Muscle of leg (tissue), 11 donors: Measurements from ENCODE around the gene AOC3. TPM values are rescaled to one million over a fixed set of nuclear protein-coding genes. Genes with fewer than 3 reads are reported as not detected.

Source experiments
- DNase-seq: peaks from one replicate; pipeline ENCODE4 v3.0.0; 2013
- H3K27ac ChIP-seq: one replicate; pipeline ENCODE4 v1.5.1; 2013; ENCODE audit warnings: mild to moderate bottlenecking, low read length, control low read depth
- H3K27me3 ChIP-seq: one replicate; pipeline ENCODE4 v1.6.1; 2013; ENCODE audit warnings: low read length; ENCODE audit not compliant: control insufficient read depth, insufficient read depth
- H3K36me3 ChIP-seq: one replicate; pipeline ENCODE4 v1.6.1; 2013; ENCODE audit warnings: low read length; ENCODE audit not compliant: control insufficient read depth, insufficient read depth
- H3K4me1 ChIP-seq: one replicate; pipeline ENCODE4 v1.6.1; 2013; ENCODE audit warnings: low read length; ENCODE audit not compliant: control insufficient read depth, insufficient read depth
- H3K4me3 ChIP-seq: one replicate; pipeline ENCODE4 v1.5.1; 2013; ENCODE audit warnings: low read length, control low read depth
- H3K9me3 ChIP-seq: replicated peaks from 2 replicates; pipeline ENCODE4 v1.6.1; 2013; ENCODE audit warnings: low read depth, low read length; ENCODE audit not compliant: control insufficient read depth
- WGBS: methylation state at CpG from one replicate; pipeline ENCODE4 v1.1.5; 2013; ENCODE audit warnings: missing lambda C conversion rate; ENCODE audit not compliant: insufficient coverage; 5-methylcytosine and 5-hydroxymethylcytosine counted together
- polyA plus RNA-seq, 8 donors: library from polyadenylated mRNA; unstranded; fragments of 120-200 nt; gene quantifications; one replicate each; pipeline versions ENCODE4 v1.2.1 to v1.2.3, GENCODE V29; 2013; ENCODE audit warnings: inconsistent platforms in 1 of 8, low replicate concordance in 1 of 8; ENCODE audit not compliant: insufficient read length in 8 of 8, insufficient read depth in 1 of 8
- total RNA-seq: library from RNA; stranded (reverse); fragments of 120-200 nt; gene quantifications from one replicate; pipeline ENCODE4 v1.2.4, GENCODE V29; 2013

The AOC3 gene
- total and polyA plus RNA-seq, 9 donors: 6.9 to 23.6 (median 17.6) TPM

DNA sequence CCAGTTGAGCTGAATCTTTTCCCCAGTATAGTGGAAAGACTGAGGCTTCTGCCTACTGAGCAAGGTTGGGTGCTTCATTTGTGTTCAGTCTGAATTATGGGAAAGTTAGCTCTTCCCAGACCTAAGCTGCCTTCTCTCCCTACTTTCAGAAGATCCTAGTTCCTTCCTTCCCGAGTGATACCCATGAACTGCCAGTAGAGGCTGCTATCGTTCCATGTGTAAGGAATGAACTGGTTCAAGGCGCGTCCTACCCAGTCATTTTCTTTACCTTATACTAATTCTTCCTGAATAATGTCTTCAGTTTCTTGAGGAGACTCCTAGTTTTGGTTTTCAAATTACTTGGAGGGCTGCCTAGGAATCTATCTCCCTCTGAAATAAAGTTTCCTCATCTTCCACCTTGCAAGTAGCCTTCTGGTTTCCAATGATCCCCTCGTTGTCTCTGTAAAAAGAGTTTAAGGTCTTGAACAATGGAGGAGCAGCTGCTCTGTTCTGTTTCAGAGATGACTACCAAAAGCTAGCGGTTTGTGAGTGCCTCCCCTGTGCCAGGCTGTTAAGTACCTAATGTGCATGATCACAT lies 7.6 kb upstream of the AOC3 start:
- no CpG with 5 or more reads among the region's 6 CpGs for WGBS
- Histone ChIP-seq H3K4me1 (peaks cover 4% of the 10 kb centered on the region), H3K36me3 (peaks cover 70% of the 10 kb centered on the region), H3K9me3 (no peaks in the 10 kb centered on the region), H3K27ac (no peak overlapping the region), H3K27me3 (no peaks in the 10 kb centered on the region), H3K4me3 (no peak overlapping the region)
- DNase-seq: peak; percentile 76

DNA sequence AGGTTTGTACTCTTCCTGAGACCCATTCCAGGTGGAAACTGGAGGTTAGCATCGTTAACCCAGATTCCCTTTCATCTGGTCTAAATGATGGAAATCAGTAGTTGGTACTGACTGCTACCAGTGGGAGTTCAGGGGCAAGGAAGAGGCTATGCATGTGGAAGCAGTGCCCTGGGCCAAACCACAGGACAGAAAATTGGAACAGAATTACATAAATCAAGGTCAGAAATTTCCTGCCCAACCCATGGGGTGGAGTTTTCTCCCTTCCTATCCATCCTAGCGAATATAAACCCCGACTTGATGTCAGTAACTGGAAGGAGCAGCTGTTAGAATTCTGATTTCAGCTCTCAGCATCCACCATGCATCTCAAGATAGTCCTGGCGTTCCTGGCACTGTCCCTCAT lies 6.7 kb upstream of the AOC3 start, which contains the start of gene AOC2:
Gene AOC2 (plus strand): TSS at position 310 of the 400 bp plus-strand sequence. CDS start 47 bp downstream, at position 357.
- no peaks in the 10 kb centered on the region for H3K9me3 ChIP-seq
- WGBS: 91% methylated on average over 1 of the region's 4 CpGs
- H3K4me3 ChIP-seq: no peak within 1 kb of the TSS
- no peak within 1 kb of the TSS for H3K27ac ChIP-seq
- H3K36me3 ChIP-seq: peaks cover 62% of the 10 kb centered on the region
- no peaks in the 10 kb centered on the region for H3K27me3 ChIP-seq
- no peak for DNase-seq
- peaks cover 4% of the 10 kb centered on the region for H3K4me1 ChIP-seq

DNA sequence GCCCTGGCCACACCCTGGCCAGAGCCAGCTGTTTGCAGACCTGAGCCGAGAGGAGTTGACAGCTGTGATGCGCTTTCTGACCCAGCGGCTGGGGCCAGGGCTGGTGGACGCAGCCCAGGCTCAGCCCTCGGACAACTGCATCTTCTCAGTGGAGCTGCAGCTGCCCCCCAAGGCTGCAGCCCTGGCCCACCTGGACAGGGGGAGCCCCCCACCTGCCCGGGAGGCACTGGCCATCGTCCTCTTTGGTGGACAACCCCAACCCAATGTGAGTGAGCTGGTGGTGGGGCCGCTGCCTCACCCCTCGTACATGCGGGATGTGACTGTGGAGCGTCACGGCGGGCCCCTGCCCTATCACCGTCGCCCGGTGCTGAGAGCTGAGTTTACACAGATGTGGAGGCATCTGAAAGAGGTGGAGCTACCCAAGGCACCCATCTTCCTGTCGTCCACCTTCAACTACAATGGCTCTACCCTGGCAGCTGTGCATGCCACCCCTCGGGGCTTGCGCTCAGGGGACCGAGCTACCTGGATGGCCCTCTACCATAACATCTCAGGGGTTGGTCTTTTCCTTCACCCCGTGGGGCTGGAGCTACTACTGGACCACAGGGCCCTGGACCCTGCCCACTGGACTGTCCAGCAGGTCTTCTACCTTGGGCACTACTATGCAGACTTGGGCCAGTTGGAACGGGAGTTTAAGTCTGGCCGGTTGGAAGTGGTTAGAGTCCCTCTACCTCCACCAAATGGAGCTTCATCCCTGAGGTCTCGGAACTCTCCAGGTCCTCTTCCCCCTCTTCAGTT lies 6.0 kb upstream of the AOC3 start:
- Histone ChIP-seq H3K4me1 (peaks cover 9% of the 10 kb centered on the region), H3K4me3 (no peak overlapping the region), H3K36me3 (peaks cover 56% of the 10 kb centered on the region), H3K27ac (no peak overlapping the region), H3K9me3 (no peaks in the 10 kb centered on the region), H3K27me3 (no peaks in the 10 kb centered on the region)
- DNase-seq: no peak
- WGBS: 87% methylated on average over 17 of the region's 24 CpGs

DNA sequence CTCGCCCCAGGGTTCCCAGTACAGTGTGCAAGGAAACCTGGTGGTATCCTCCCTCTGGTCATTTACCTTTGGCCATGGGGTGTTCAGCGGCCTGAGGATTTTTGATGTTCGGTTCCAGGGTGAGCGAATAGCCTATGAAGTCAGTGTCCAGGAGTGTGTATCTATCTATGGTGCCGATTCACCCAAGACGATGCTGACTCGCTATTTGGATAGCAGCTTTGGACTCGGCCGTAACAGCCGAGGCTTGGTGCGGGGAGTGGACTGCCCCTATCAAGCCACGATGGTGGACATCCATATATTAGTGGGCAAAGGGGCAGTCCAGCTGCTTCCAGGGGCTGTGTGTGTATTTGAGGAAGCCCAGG lies 5.5 kb upstream of the AOC3 start:
- WGBS: 95% methylated on average over 11 of the region's 12 CpGs
- no peak overlapping the region for H3K4me3 ChIP-seq
- H3K27ac ChIP-seq: no peak overlapping the region
- H3K27me3 ChIP-seq: no peaks in the 10 kb centered on the region
- peaks cover 12% of the 10 kb centered on the region for H3K4me1 ChIP-seq
- peaks cover 50% of the 10 kb centered on the region for H3K36me3 ChIP-seq
- H3K9me3 ChIP-seq: no peaks in the 10 kb centered on the region
- DNase-seq: no peak

DNA sequence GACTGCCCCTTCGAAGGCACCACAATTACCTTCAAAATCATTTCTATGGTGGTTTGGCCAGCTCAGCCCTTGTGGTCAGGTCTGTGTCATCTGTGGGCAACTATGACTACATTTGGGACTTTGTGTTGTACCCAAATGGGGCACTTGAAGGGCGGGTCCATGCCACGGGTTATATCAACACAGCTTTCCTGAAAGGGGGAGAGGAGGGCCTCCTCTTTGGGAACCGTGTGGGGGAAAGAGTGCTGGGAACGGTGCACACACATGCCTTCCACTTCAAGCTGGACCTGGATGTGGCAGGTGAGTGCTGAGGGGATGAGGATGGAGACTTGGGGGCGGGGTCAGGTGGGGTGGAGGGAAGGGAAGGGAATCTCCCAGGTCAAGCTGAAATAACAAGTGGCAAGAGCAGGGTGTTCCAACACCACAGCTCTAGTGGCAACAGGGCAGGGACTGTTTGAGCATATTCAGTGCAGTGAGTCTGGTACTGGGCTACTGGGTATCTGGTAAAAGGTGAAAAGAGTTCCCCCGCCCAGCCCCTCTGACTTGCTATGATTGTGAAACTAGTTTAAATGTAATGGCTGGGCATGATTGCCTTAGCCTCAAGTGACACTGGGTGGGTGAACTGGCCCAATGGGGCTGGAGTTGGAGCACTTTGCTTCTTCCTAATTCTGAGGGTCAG lies 4.9 kb upstream of the AOC3 start:
- H3K4me1 ChIP-seq: peaks cover 17% of the 10 kb centered on the region
- no peaks in the 10 kb centered on the region for H3K9me3 ChIP-seq
- no peak overlapping the region for H3K4me3 ChIP-seq
- H3K27me3 ChIP-seq: no peaks in the 10 kb centered on the region
- no peak for DNase-seq
- H3K27ac ChIP-seq: no peak overlapping the region
- peaks cover 50% of the 10 kb centered on the region for H3K36me3 ChIP-seq
- WGBS: 76% methylated on average over 6 of the region's 7 CpGs

DNA sequence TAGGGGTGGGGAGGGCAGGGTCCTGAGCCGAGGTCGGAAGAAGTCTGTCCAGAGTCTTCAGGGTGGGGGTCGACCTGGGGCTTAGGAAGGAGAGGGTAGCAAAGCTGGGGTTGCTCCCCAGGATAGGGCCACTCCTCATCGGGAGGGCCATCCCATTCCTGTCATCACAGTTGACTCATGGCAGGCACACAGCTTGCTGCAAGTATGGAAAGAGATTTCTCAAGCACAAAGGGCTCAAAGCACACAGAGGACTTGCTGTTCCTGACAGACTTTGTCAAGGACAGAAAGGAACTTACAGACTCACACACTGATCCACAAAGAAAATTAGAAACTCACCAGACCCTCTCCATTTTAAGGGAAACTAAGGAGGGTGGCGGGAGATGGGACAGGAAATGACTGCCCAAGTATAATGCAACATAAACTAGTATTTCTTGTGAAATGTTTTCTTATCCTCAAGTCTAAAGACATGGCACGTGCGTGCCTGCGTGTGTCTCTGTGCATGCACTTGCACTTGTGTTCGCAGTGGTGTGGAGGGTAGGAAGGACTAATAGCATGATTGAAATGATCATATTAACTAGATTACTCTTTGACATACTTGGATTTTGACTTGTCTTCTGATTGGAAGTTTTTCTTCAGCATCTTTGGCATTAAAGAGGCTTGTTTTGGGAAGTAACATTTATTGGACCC lies 4.3 kb upstream of the AOC3 start:
- WGBS: 67% methylated on average over 1 of the region's 9 CpGs
- DNase-seq: no peak
- Histone ChIP-seq H3K27me3 (no peaks in the 10 kb centered on the region), H3K4me3 (no peak overlapping the region), H3K4me1 (peaks cover 20% of the 10 kb centered on the region), H3K36me3 (peaks cover 44% of the 10 kb centered on the region), H3K9me3 (no peaks in the 10 kb centered on the region), H3K27ac (no peak overlapping the region)

DNA sequence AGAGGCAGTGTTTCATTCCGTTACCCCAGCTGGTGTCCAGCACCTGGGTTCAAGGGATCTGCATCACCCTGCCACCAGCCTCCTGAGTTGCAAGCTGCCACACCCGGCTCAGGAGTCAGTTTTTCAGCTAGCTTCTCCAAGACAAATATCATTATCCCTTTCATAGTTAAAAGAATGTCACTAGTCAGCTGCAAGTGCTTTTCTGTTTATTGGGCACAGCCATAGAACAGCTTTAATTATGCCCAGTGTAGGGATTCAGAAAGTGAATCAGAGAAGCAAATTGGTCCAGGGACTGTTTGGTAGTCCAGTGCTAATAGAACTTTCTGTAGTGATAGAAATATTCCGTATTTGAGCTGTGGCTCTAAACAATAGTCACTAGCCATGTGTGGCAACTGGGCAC lies 2.9 kb upstream of the AOC3 start:
- no peak overlapping the region for H3K4me3 ChIP-seq
- no peak for DNase-seq
- H3K36me3 ChIP-seq: peaks cover 31% of the 10 kb centered on the region
- peaks cover 27% of the 10 kb centered on the region for H3K4me1 ChIP-seq
- H3K9me3 ChIP-seq: no peaks in the 10 kb centered on the region
- WGBS: 75% methylated on average over 2 of the region's 3 CpGs
- H3K27me3 ChIP-seq: no peaks in the 10 kb centered on the region
- H3K27ac ChIP-seq: no peak overlapping the region

DNA sequence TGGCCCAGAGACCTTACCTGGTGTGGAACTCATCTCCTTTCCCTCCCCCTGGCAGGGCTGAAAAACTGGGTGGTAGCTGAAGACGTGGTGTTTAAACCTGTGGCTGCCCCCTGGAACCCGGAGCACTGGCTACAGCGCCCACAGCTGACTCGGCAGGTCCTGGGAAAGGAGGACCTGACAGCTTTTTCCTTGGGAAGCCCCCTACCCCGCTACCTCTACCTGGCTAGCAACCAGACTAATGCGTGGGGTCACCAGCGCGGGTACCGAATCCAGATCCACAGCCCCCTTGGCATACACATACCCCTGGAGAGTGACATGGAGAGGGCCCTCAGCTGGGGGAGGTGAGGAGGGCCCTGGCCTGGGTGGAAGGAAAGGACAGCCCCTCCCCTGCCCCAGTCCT lies 2.0 kb upstream of the AOC3 start:
- H3K4me1 ChIP-seq: peaks cover 32% of the 10 kb centered on the region
- DNase-seq: no peak
- 69% methylated on average over 4 of the region's 9 CpGs for WGBS
- H3K27ac ChIP-seq: no peak overlapping the region
- no peaks in the 10 kb centered on the region for H3K9me3 ChIP-seq
- H3K36me3 ChIP-seq: peaks cover 22% of the 10 kb centered on the region
- H3K4me3 ChIP-seq: no peak overlapping the region
- H3K27me3 ChIP-seq: no peaks in the 10 kb centered on the region

DNA sequence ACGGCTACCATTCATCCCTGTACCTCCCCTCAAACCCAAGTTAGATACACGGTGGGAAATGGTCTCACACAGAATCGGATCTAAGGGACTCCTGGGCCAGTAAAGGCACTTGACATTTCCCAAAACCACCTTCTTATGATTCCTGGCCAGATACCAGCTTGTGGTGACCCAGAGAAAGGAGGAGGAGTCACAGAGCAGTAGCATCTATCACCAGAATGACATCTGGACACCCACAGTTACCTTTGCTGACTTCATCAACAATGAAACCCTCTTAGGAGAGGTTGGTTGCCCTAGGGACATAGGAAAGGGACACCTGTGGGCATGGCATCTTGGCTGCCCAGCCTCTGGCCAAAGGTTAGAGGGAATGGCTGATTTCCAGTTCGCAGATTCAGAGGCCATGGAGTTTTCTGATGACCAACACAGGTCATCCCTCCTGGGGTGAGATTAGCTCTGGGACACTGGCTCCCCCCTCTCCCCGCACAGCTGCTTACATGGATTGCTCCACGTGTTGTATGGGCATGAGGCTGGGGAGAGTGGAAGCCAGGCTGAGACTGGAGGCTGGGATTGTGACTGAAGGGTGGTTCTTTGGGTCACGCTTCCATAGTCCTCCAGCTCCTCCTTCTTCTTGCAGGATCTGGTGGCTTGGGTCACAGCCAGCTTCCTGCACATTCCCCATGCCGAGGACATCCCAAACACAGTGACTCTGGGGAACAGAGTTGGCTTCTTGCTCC lies 1.4 kb upstream of the AOC3 start:
- H3K9me3 ChIP-seq: no peaks in the 10 kb centered on the region
- peaks cover 16% of the 10 kb centered on the region for H3K36me3 ChIP-seq
- H3K4me3 ChIP-seq: no peak overlapping the region
- 34% methylated on average over 4 of the region's 8 CpGs for WGBS
- no peaks in the 10 kb centered on the region for H3K27me3 ChIP-seq
- DNase-seq: peak; percentile 36
- no peak overlapping the region for H3K27ac ChIP-seq
- H3K4me1 ChIP-seq: peaks cover 30% of the 10 kb centered on the region
